Calu3 (cell line): ENCODE results near the gene C6orf15. TPM values are rescaled to one million over a fixed set of nuclear protein-coding genes. Genes with fewer than 3 reads are reported as not detected.

Experiments used
- BruUV-seq: library from RNA; stranded (reverse); fragments of 400-500 nt; replicated peaks from 2 replicates; lab custom pipeline; 2021; lab: Mats Ljungman, UMichigan
- CTCF ChIA-PET: fragments of 300-600 bp; sonication (Branson Sonifier 250); formaldehyde crosslinking; loops from one replicate; lab custom pipeline; 2022; ENCODE audit warnings: antibody characterized with exemption; lab: Charles Lee
- DNase-seq: peaks from one replicate; pipeline ENCODE4 v3.0.0; 2022
- H3K27ac Mint-ChIP-seq: one replicate; pipeline ENCODE4 v1.8.0; 2022; ENCODE audit warnings: mixed read lengths; ENCODE audit not compliant: unreplicated experiment
- H3K27me3 Mint-ChIP-seq: one replicate; pipeline ENCODE4 v1.8.0; 2022; ENCODE audit warnings: mixed read lengths; ENCODE audit not compliant: unreplicated experiment
- H3K36me3 Mint-ChIP-seq: one replicate; pipeline ENCODE4 v1.8.0; 2022; ENCODE audit warnings: mild to moderate bottlenecking, moderate library complexity, mixed read lengths; ENCODE audit not compliant: insufficient read depth, unreplicated experiment
- H3K4me1 Mint-ChIP-seq: one replicate; pipeline ENCODE4 v1.8.0; 2022; ENCODE audit warnings: mild to moderate bottlenecking, low read depth, mixed read lengths; ENCODE audit not compliant: unreplicated experiment
- H3K4me3 Mint-ChIP-seq: one replicate; pipeline ENCODE4 v1.8.0; 2022; ENCODE audit warnings: mild to moderate bottlenecking, low read depth, moderate library complexity, mixed read lengths; ENCODE audit not compliant: unreplicated experiment
- H3K9me3 Mint-ChIP-seq: one replicate; pipeline ENCODE4 v1.8.0; 2022; ENCODE audit warnings: low read depth, mixed read lengths; ENCODE audit not compliant: unreplicated experiment
- intact Hi-C: fragments of 100-400 bp; cut with micrococcal nuclease; formaldehyde crosslinking; loops from one replicate; pipeline ENCODE4 v1.10.0; 2022; ENCODE audit not compliant: unreplicated experiment
- total RNA-seq: library from RNA; stranded (reverse); gene quantifications from 2 replicates; pipeline ENCODE4 v1.2.3, GENCODE V29; 2022
- TF ChIP-seq, protein P1 (sequence below): fragments of 200-600 bp; IDR thresholded peaks from one replicate; pipeline ENCODE4 v1.8.0; 2022; ENCODE audit warnings: antibody characterized with exemption; ENCODE audit not compliant: unreplicated experiment

The C6orf15 gene
- total RNA-seq, 1 experiment from 2014 or later = not detected

GRCh38 chr6:31076611-31077010 is 35.8 kb downstream of the C6orf15 start:
- no peak overlapping the region for H3K4me3 Mint-ChIP-seq
- no peak overlapping the region for H3K27ac Mint-ChIP-seq
- BruUV-seq = no TSS peak

DNA sequence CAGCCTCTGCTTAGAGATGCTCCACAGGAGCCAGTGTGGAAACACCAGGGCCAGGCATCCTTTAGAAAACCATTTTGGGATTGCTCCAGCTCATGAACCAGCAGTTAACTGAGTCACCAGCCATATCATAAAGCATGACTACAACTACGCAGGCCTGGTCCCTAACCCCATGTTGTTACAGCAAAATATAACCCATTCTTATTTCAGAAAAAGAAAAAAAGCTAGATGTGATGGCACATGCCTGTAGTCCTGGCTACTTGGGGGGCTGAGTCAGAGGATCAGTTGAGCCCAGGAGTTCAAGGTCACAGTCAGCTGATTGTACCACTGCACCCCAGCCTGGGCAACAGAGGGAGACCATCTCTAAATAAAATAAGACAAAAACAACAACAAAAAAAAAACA is 36.8 kb downstream of the C6orf15 start:
- DNase-seq = no peak
- BruUV-seq = no TSS peak
- CTCF ChIA-PET = interaction anchor here (0.6 kb wide), 1 partner anchor 141 kb away, joined by 3 read pairs; no protein-coding TSS in a partner anchor
- Mint-ChIP-seq H3K4me1 (no peaks in the 10 kb centered on the region), H3K36me3 (no peaks in the 10 kb centered on the region), H3K27ac (no peak overlapping the region), H3K4me3 (no peak overlapping the region), H3K9me3 (no peaks in the 10 kb centered on the region), H3K27me3 (no peaks in the 10 kb centered on the region)
- TF ChIP-seq, protein P1, sequence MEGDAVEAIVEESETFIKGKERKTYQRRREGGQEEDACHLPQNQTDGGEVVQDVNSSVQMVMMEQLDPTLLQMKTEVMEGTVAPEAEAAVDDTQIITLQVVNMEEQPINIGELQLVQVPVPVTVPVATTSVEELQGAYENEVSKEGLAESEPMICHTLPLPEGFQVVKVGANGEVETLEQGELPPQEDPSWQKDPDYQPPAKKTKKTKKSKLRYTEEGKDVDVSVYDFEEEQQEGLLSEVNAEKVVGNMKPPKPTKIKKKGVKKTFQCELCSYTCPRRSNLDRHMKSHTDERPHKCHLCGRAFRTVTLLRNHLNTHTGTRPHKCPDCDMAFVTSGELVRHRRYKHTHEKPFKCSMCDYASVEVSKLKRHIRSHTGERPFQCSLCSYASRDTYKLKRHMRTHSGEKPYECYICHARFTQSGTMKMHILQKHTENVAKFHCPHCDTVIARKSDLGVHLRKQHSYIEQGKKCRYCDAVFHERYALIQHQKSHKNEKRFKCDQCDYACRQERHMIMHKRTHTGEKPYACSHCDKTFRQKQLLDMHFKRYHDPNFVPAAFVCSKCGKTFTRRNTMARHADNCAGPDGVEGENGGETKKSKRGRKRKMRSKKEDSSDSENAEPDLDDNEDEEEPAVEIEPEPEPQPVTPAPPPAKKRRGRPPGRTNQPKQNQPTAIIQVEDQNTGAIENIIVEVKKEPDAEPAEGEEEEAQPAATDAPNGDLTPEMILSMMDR = no peak
- intact Hi-C loops = no loop called here

More at GRCh38 chr6:31076611-31077010, 35.8 kb downstream of the C6orf15 start:
- intact Hi-C loops = no loop called here
- Mint-ChIP-seq H3K4me1 (no peaks in the 10 kb centered on the region), H3K36me3 (no peaks in the 10 kb centered on the region), H3K9me3 (no peaks in the 10 kb centered on the region), H3K27me3 (no peaks in the 10 kb centered on the region)
- CTCF ChIA-PET = interaction anchor here (0.6 to 3.6 kb wide), 2 partner anchors 11 to 95 kb away, joined by 4 to 22 read pairs; no protein-coding TSS in a partner anchor
- DNase-seq = no peak
- TF ChIP-seq, protein P1 = no peak

- no TSS peak for BruUV-seq
- Mint-ChIP-seq H3K4me1 (no peaks in the 10 kb centered on the region), H3K27me3 (no peaks in the 10 kb centered on the region), H3K36me3 (no peaks in the 10 kb centered on the region), H3K9me3 (no peaks in the 10 kb centered on the region), H3K27ac (no peak overlapping the region), H3K4me3 (no peak overlapping the region)
- TF ChIP-seq, protein P1 = no peak
- no peak for DNase-seq
- CTCF ChIA-PET = interaction anchor here (0.7 to 1.0 kb wide), 2 partner anchors 57 to 160 kb away, joined by 3 to 4 read pairs; partner anchors contain the start of gene VARS2
- intact Hi-C loops = loop anchor here (5.0 kb wide), 1 partner anchor 247 kb away; no protein-coding TSS in a partner anchor
These were observed 38.0 kb downstream of the C6orf15 start for GRCh38 chr6:31074401-31074800.

GRCh38 chr6:31070711-31071197 is 41.6 kb downstream of the C6orf15 start:
- CTCF ChIA-PET = interaction anchor here (0.5 to 4.3 kb wide), 42 partner anchors 9 to 1125 kb away, joined by 3 to 180 read pairs (median 5); partner anchors contain the start of genes DDR1, GTF2H4, MUCL3 and PSORS1C1
- Mint-ChIP-seq H3K4me1 (no peaks in the 10 kb centered on the region), H3K36me3 (no peaks in the 10 kb centered on the region), H3K27me3 (no peaks in the 10 kb centered on the region), H3K9me3 (no peaks in the 10 kb centered on the region), H3K27ac (no peak overlapping the region), H3K4me3 (no peak overlapping the region)
- BruUV-seq = no TSS peak
- intact Hi-C loops = loop anchor here (1.0 to 5.0 kb wide), 3 partner anchors 128 to 243 kb away; no protein-coding TSS in a partner anchor
- DNase-seq = peak; percentile 75
- TF ChIP-seq, protein P1 = peak; percentile 83
